GM12878 (cell line): ENCODE results near the gene MT1B. TPM values are rescaled to one million over a fixed set of nuclear protein-coding genes. Genes with fewer than 3 reads are reported as not detected.

Source experiments
- ATAC-seq: fragments of 200-7000 bp; cut with Tn5 transposase; 3 replicates; pipeline ENCODE4 v1.9.1; 2020; ENCODE audit warnings: mild to moderate bottlenecking, moderate library complexity
- BruUV-seq: library from RNA; stranded (reverse); fragments of 400-500 nt; replicated peaks from 2 replicates; lab custom pipeline; 2021; lab: Mats Ljungman, UMichigan
- CTCF ChIA-PET: fragments of 300-600 bp; sonication (Branson Sonifier 250); formaldehyde crosslinking; extraction: SDS; loops from one replicate; lab custom pipeline; 2021; ENCODE audit warnings: inconsistent platforms; lab: Yijun Ruan, JAX
- POLR2A ChIA-PET: fragments of 350-600 bp; formaldehyde crosslinking; extraction: SDS; loops from one replicate; lab custom pipeline; 2021; ENCODE audit warnings: inconsistent platforms; lab: Charles Lee
- RAD21 ChIA-PET: fragments of 300-600 bp; sonication (Branson Sonifier 250); formaldehyde crosslinking; loops from one replicate; lab custom pipeline; 2023; ENCODE audit warnings: antibody characterized with exemption; ENCODE audit not compliant: unreplicated experiment; lab: Charles Lee
- SMC1A ChIA-PET: fragments of 300-600 bp; sonication (Branson Sonifier 250); formaldehyde crosslinking; loops from one replicate; lab custom pipeline; 2023; ENCODE audit not compliant: unreplicated experiment, uncharacterized antibody; lab: Charles Lee
- DNase-seq: peaks from one replicate; pipeline ENCODE4 v3.0.0-alpha.2; 2011; ENCODE audit warnings: low read depth, low spot score
- FAIRE-seq: peaks from 3 replicates; lab custom pipeline; 2011; peaks lifted over from hg19 to GRCh38; lab: Jason Lieb, UNC
- H2AFZ ChIP-seq: 2 replicates; pipeline ENCODE4 v1.6.0; 2011; ENCODE audit warnings: low read depth, low read length, control low read depth; ENCODE audit not compliant: control insufficient read depth
- H3K27ac ChIP-seq: 2 replicates; pipeline ENCODE4 v1.5.1; 2011; ENCODE audit warnings: control low read depth; ENCODE audit not compliant: control insufficient read depth, insufficient read depth
- H3K27me3 ChIP-seq, 2 experiments: replicated peaks in 1 of 2; 2 replicates each; pipeline versions ENCODE4 v1.6.0 to v1.6.1; 2011; ENCODE audit warnings: low read length in 1 of 2; ENCODE audit not compliant: control insufficient read depth in 2 of 2, insufficient read depth in 2 of 2
- H3K36me3 ChIP-seq, 2 experiments: 2 replicates each; pipeline ENCODE4 v1.5.1; 2011; ENCODE audit warnings: low read length in 1 of 2; ENCODE audit not compliant: control insufficient read depth in 2 of 2, insufficient read depth in 2 of 2
- H3K4me1 ChIP-seq: 2 replicates; pipeline ENCODE4 v1.6.1; 2011; ENCODE audit warnings: mild to moderate bottlenecking, low read length, moderate library complexity, mixed read lengths; ENCODE audit not compliant: control insufficient read depth, insufficient read depth
- H3K4me2 ChIP-seq: 2 replicates; pipeline ENCODE4 v1.6.0; 2011; ENCODE audit warnings: control low read depth; ENCODE audit not compliant: control insufficient read depth, insufficient read depth
- H3K4me3 ChIP-seq: fragments of 200-600 bp; sonication (generic); 2 replicates; pipeline ENCODE4 v1.5.1; 2016
- H3K79me2 ChIP-seq: 2 replicates; pipeline ENCODE4 v1.6.0; 2011; ENCODE audit warnings: low read length; ENCODE audit not compliant: control insufficient read depth, insufficient read depth
- H3K9ac ChIP-seq: 2 replicates; pipeline ENCODE4 v1.8.0; 2011; ENCODE audit warnings: low read length, control low read depth, mixed read lengths; ENCODE audit not compliant: control insufficient read depth, insufficient read depth
- H3K9me3 ChIP-seq: replicated peaks from 3 replicates; pipeline ENCODE4 v1.5.1; 2011; ENCODE audit warnings: mild to moderate bottlenecking, low read length; ENCODE audit not compliant: control insufficient read depth, insufficient read depth
- H4K20me1 ChIP-seq: 2 replicates; pipeline ENCODE4 v1.6.0; 2011; ENCODE audit not compliant: control insufficient read depth, insufficient read depth
- BHLHE40 ChIP-seq, 2 experiments: fragments of 450-650 bp in 1 of 2; IDR thresholded peaks; 2 replicates each; pipeline ENCODE4 v1.6.1; 2011 to 2017; ENCODE audit warnings: low read depth in 2 of 2, borderline replicate concordance in 1 of 2, improper control_type of control experiment in 1 of 2, low read length in 1 of 2, mild to moderate bottlenecking in 1 of 2
- CEBPB ChIP-seq, 2 experiments: fragments of 150-350 bp in 1 of 2; IDR thresholded peaks; 2 replicates each; pipeline ENCODE4 v1.6.1; 2012 to 2014; ENCODE audit warnings: low read depth in 2 of 2, low read length in 2 of 2, borderline replicate concordance in 1 of 2, inconsistent platforms in 1 of 2
- EP300 ChIP-seq, 2 experiments: fragments of 150-350 bp in 1 of 2; IDR thresholded peaks; 2 replicates each; pipeline ENCODE4 v1.6.1; 2011 to 2012; ENCODE audit warnings: low read depth in 2 of 2, low read length in 2 of 2, borderline replicate concordance in 1 of 2, improper control_type of control experiment in 1 of 2, inconsistent platforms in 1 of 2; ENCODE audit not compliant: control insufficient read depth in 1 of 2
- GABPA ChIP-seq: IDR thresholded peaks from 2 replicates; pipeline ENCODE4 v1.6.1; 2014; ENCODE audit warnings: antibody characterized with exemption, low read depth, mild to moderate bottlenecking, inconsistent platforms
- MEF2A ChIP-seq: IDR thresholded peaks from 2 replicates; pipeline ENCODE4 v1.6.1; 2011; ENCODE audit warnings: low read depth, mild to moderate bottlenecking, low read length, moderate library complexity; ENCODE audit not compliant: insufficient read depth
- MTA3 ChIP-seq: IDR thresholded peaks from 2 replicates; pipeline ENCODE4 v1.6.1; 2012; ENCODE audit warnings: low read length, inconsistent platforms, borderline replicate concordance
- NR2C1 ChIP-seq: fragments of 450-650 bp; IDR thresholded peaks from 2 replicates; pipeline ENCODE4 v1.6.1; 2017; ENCODE audit warnings: antibody characterized with exemption, mild to moderate bottlenecking, moderate library complexity
- POLR2AphosphoS5 ChIP-seq: IDR thresholded peaks from 2 replicates; pipeline ENCODE4 v1.6.1; 2011; ENCODE audit warnings: mild to moderate bottlenecking, low read length, inconsistent platforms
- RELA ChIP-seq: fragments of 450-650 bp; IDR thresholded peaks from 2 replicates; pipeline ENCODE4 v1.8.0; 2014; ENCODE audit warnings: borderline replicate concordance; ENCODE audit not compliant: partially characterized antibody
- SMAD5 ChIP-seq: IDR thresholded peaks from 2 replicates; pipeline ENCODE4 v1.6.1; 2016; ENCODE audit warnings: antibody characterized with exemption, low read depth
- TAF1 ChIP-seq: IDR thresholded peaks from 2 replicates; pipeline ENCODE4 v1.6.1; 2011; ENCODE audit warnings: mild to moderate bottlenecking, low read depth, low read length, borderline replicate concordance
- ZSCAN29 ChIP-seq: fragments of 450-650 bp; IDR thresholded peaks from 2 replicates; pipeline ENCODE4 v1.6.1; 2017; ENCODE audit warnings: mild to moderate bottlenecking, moderate library complexity
- WGBS: methylation state at CpG from one replicate; pipeline ENCODE4 v1.1.6; 2016; ENCODE audit warnings: low lambda C conversion rate; ENCODE audit not compliant: insufficient replicate concordance, insufficient coverage; ENCODE audit errors: missing lambda C conversion rate; 5-methylcytosine and 5-hydroxymethylcytosine counted together
- in situ Hi-C: fragments of 300-500 bp; cut with MboI; formaldehyde crosslinking; loops from 9 replicates; pipeline ENCODE4 v1.14.3; 2018; ENCODE audit warnings: mixed read lengths
- intact Hi-C: fragments of 100-400 bp; cut with micrococcal nuclease; formaldehyde crosslinking; loops from one replicate; pipeline ENCODE4 v1.14.2; 2022; ENCODE audit not compliant: unreplicated experiment
- polyA plus RNA-seq, 11 experiments: library from polyadenylated mRNA; depleted of rRNA in 4 of 11; unstranded in 6 of 11; stranded (reverse) in 5 of 11; fragments of >200 nt; fragmentation: Nextera tagmentation in 4 of 11; fragmentation: Illumina TruSeq in 1 of 11; extraction: Ambion mirVana in 4 of 11; extraction: Trizol in 1 of 11; gene quantifications; 1 replicate in 1 of 11; 2 replicates in 10 of 11; pipeline versions ENCODE4 v1.2.1 to v1.2.3, GENCODE V29; 2011 to 2016; ENCODE audit warnings: inconsistent platforms in 2 of 11, missing spikeins in 2 of 11, low read depth in 1 of 11
- total RNA-seq, 4 experiments: library from RNA; depleted of rRNA in 3 of 4; stranded (reverse); fragments of >200 nt in 3 of 4; fragmentation: Illumina TruSeq in 1 of 4; extraction: Trizol in 1 of 4; gene quantifications; 2 replicates each; pipeline versions ENCODE4 v1.2.1 to v1.2.3, GENCODE V29; 2013 to 2021
- TF ChIP-seq, protein P1 (sequence below): fragments of 450-650 bp; IDR thresholded peaks from 2 replicates; pipeline ENCODE4 v1.6.1; 2016; ENCODE audit warnings: mild to moderate bottlenecking
- TF ChIP-seq, protein P2 (sequence below): fragments of 450-650 bp; IDR thresholded peaks from 2 replicates; pipeline ENCODE4 v1.6.1; 2017; ENCODE audit warnings: mild to moderate bottlenecking, moderate library complexity
- TF ChIP-seq, protein P3 (sequence below), 3 experiments: IDR thresholded peaks in 2 of 3; conservative IDR thresholded peaks in 1 of 3; 2 replicates each; pipeline ENCODE4 v1.5.1; 2011; ENCODE audit warnings: low read depth in 3 of 3, low read length in 3 of 3, mild to moderate bottlenecking in 3 of 3, control low read depth in 2 of 3, moderate library complexity in 2 of 3, inconsistent platforms in 1 of 3, mixed read lengths in 1 of 3; ENCODE audit not compliant: control insufficient read depth in 2 of 3, insufficient read depth in 1 of 3; ENCODE audit errors: extremely low read depth in 1 of 3

The MT1B gene
- total and polyA plus RNA-seq, 10 of the 15 experiments (the other 5 are each of a cell fraction or from before 2014, with no cell fraction given) = not detected

DNA sequence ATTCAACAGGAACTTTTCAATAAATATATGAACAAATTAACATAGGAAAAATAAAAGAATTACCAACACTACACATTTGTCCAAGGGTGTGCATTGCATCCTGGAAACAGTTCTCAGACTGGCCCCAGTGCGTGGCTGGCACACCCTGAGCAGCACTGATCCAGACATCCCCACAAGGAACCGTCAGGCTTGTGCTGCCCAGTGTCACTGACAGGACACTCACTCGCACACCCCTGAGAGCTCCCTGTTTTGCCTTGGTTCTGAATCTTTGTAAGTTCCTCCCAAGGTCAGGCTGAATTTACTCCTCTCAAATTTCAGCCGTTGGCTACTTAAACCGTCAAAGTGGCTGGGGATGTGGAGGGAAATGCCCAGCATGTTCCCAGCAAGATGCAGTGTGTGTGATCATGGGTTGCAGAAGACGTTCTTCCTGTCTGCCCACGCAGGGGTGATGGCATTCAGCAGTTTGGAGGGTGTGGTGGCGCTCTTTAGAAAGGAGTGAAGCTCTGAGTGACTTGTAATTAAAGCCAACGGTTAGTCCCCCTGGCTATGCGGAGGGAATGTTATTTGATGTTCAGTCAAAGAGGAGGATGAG, 41.6 kb upstream of the MT1B start:
- no TSS peak for BruUV-seq
- WGBS = 8% methylated on average over 10 of the region's 10 CpGs
- Histone ChIP-seq H3K9me3 (no peaks in the 10 kb centered on the region), H3K36me3 (no peaks in the 10 kb centered on the region), H4K20me1 (no peaks in the 10 kb centered on the region), H3K27me3 (no peaks in the 10 kb centered on the region), H3K4me3 (peak overlapping the region; percentile 70), H3K79me2 (no peaks in the 10 kb centered on the region), H3K9ac (peak overlapping the region; percentile 38; the same call in 1 of the 2 replicates), H3K4me2 (peak overlapping the region; percentile 82), H2AFZ (peak overlapping the region; percentile 60), H3K27ac (peak overlapping the region; percentile 50), H3K4me1 (peaks cover 29% of the 10 kb centered on the region)
- ChIA-PET SMC1A (interaction anchor here (0.7 to 4.6 kb wide), 9 partner anchors 9 to 729 kb away, joined by 3 to 27 read pairs (median 6); no protein-coding TSS in a partner anchor), CTCF (interaction anchor here (1.0 to 10.0 kb wide), 8 partner anchors 9 to 92 kb away, joined by 3 to 77 read pairs (median 6); no protein-coding TSS in a partner anchor), RAD21 (interaction anchor here (1.3 to 4.6 kb wide), 5 partner anchors 14 to 91 kb away, joined by 3 to 23 read pairs (median 5); no protein-coding TSS in a partner anchor), POLR2A (interaction anchor here (0.6 to 1.7 kb wide), 3 partner anchors 15 to 359 kb away, joined by 3 to 4 read pairs (median 3); partner anchors contain the start of genes MT1E and MT1X)
- peak; percentile 49 for ATAC-seq
- FAIRE-seq = no peak
- in situ Hi-C loops = no loop called here
- peak; percentile 55 for DNase-seq
- intact Hi-C loops = no loop called here
- TF ChIP-seq NR2C1 = no peak
- no peak for TF ChIP-seq CEBPB (IDR thresholded peaks at IDR 0.05; ENCODE audit: borderline replicate concordance in 1 of 2, low read depth in 2 of 2, low read length in 2 of 2)
- TF ChIP-seq MEF2A = no peak
- peak in 1 of 2 experiments; percentile 46; a peak in 1 of 4 replicates for TF ChIP-seq EP300 (IDR thresholded peaks at IDR 0.05; ENCODE audit: borderline replicate concordance in 1 of 2, control insufficient read depth in 1 of 2, low read depth in 2 of 2, low read length in 2 of 2)
- TF ChIP-seq GABPA = peak; percentile 45; the same call in 1 of the 2 replicates
- TF ChIP-seq SMAD5 = no peak
- TF ChIP-seq BHLHE40 (IDR thresholded peaks at IDR 0.05; ENCODE audit: borderline replicate concordance in 1 of 2, low read depth in 2 of 2, low read length in 1 of 2) = peak; percentile 20 to 53; a peak in 2 of 4 replicates
- TF ChIP-seq, protein P1, sequence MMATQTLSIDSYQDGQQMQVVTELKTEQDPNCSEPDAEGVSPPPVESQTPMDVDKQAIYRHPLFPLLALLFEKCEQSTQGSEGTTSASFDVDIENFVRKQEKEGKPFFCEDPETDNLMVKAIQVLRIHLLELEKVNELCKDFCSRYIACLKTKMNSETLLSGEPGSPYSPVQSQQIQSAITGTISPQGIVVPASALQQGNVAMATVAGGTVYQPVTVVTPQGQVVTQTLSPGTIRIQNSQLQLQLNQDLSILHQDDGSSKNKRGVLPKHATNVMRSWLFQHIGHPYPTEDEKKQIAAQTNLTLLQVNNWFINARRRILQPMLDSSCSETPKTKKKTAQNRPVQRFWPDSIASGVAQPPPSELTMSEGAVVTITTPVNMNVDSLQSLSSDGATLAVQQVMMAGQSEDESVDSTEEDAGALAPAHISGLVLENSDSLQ = peak; percentile 72
- TF ChIP-seq TAF1 = 0 out of 2 replicates have a peak, but pooled peaks have one; percentile 15
- TF ChIP-seq, protein P2, sequence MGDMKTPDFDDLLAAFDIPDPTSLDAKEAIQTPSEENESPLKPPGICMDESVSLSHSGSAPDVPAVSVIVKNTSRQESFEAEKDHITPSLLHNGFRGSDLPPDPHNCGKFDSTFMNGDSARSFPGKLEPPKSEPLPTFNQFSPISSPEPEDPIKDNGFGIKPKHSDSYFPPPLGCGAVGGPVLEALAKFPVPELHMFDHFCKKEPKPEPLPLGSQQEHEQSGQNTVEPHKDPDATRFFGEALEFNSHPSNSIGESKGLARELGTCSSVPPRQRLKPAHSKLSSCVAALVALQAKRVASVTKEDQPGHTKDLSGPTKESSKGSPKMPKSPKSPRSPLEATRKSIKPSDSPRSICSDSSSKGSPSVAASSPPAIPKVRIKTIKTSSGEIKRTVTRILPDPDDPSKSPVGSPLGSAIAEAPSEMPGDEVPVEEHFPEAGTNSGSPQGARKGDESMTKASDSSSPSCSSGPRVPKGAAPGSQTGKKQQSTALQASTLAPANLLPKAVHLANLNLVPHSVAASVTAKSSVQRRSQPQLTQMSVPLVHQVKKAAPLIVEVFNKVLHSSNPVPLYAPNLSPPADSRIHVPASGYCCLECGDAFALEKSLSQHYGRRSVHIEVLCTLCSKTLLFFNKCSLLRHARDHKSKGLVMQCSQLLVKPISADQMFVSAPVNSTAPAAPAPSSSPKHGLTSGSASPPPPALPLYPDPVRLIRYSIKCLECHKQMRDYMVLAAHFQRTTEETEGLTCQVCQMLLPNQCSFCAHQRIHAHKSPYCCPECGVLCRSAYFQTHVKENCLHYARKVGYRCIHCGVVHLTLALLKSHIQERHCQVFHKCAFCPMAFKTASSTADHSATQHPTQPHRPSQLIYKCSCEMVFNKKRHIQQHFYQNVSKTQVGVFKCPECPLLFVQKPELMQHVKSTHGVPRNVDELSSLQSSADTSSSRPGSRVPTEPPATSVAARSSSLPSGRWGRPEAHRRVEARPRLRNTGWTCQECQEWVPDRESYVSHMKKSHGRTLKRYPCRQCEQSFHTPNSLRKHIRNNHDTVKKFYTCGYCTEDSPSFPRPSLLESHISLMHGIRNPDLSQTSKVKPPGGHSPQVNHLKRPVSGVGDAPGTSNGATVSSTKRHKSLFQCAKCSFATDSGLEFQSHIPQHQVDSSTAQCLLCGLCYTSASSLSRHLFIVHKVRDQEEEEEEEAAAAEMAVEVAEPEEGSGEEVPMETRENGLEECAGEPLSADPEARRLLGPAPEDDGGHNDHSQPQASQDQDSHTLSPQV = no peak
- peak; percentile 45; the same call in 1 of the 2 replicates for TF ChIP-seq MTA3
- peak; percentile 95 for TF ChIP-seq RELA
- TF ChIP-seq POLR2AphosphoS5 = 0 out of 2 replicates have a peak, but pooled peaks have one; percentile 10
- no peak for TF ChIP-seq ZSCAN29
- TF ChIP-seq, protein P3, sequence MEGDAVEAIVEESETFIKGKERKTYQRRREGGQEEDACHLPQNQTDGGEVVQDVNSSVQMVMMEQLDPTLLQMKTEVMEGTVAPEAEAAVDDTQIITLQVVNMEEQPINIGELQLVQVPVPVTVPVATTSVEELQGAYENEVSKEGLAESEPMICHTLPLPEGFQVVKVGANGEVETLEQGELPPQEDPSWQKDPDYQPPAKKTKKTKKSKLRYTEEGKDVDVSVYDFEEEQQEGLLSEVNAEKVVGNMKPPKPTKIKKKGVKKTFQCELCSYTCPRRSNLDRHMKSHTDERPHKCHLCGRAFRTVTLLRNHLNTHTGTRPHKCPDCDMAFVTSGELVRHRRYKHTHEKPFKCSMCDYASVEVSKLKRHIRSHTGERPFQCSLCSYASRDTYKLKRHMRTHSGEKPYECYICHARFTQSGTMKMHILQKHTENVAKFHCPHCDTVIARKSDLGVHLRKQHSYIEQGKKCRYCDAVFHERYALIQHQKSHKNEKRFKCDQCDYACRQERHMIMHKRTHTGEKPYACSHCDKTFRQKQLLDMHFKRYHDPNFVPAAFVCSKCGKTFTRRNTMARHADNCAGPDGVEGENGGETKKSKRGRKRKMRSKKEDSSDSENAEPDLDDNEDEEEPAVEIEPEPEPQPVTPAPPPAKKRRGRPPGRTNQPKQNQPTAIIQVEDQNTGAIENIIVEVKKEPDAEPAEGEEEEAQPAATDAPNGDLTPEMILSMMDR (IDR thresholded peaks at IDR 0.05 in 2 of 3, conservative IDR thresholded peaks at IDR 0.05 in 1 of 3; ENCODE audit: control insufficient read depth in 2 of 3, extremely low read depth in 1 of 3, insufficient read depth in 1 of 3, low read depth in 3 of 3, low read length in 3 of 3) = peak in 1 of 3 experiments; percentile 10; a peak in 1 of 6 replicates
